GM15510 (cell line): ENCODE results near the gene TRAF3.

Experiments
- POLR2A ChIP-seq: IDR thresholded peaks from 3 replicates; pipeline ENCODE4 v1.6.1; 2011; ENCODE audit warnings: borderline replicate concordance; ENCODE audit not compliant: insufficient read length; ENCODE audit errors: extremely low read depth

The TRAF3 gene

DNA sequence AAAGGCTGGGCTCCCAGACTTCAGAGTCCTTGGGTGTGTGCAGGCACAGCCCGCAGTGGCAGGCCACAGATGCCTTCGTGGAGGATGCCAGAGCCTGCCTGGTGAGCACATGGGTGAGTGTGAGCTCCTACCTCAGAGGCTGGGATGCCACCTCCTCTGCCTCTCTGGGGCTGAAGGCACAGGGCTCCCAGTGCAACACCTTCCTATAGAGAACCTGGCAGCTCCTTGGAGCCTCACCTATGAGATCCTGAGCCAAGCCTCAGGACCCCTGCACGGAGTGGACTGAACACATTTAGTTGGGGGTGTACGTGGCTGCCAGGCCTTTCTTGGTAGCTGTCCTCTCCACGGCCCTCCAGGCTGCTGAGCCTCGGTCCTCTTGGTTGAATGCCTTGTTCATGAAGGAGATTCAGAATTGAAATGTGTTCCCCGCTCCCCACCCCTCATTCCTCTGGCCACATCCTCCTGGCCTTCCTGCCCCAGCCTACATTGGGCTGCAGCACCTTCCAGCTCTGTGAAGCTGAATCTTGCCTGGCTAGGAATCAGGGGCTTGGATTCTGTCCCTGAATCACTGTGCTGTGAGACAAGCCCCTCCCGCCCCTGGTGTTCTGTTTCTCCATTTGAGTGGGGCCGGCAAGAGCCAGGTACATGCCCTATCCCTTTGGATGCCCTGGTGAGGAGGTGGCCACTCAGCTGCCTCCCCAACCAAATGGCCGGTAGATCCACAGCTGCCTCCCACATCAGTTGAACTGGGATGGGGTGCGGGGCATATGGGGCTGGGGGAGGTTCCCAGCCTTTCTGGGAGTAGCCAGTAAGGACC, 38.7 kb upstream of the TRAF3 start:
- no peak for TF ChIP-seq POLR2A

DNA sequence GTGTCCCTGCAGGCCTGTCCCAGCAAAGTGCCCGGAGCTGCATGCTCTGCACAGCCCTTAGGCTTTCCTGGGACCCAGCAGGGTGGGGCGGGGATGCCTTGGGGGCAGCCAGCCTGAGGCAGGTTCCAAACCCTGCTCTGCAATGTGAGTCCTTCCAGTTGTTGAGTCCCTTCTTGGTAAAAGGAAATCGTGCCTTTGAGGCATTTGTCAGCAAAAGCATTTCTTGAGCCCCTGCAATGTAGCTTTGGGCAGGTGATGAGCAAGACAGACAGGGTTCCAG, 38.1 kb upstream of the TRAF3 start:
- no peak for TF ChIP-seq POLR2A

DNA sequence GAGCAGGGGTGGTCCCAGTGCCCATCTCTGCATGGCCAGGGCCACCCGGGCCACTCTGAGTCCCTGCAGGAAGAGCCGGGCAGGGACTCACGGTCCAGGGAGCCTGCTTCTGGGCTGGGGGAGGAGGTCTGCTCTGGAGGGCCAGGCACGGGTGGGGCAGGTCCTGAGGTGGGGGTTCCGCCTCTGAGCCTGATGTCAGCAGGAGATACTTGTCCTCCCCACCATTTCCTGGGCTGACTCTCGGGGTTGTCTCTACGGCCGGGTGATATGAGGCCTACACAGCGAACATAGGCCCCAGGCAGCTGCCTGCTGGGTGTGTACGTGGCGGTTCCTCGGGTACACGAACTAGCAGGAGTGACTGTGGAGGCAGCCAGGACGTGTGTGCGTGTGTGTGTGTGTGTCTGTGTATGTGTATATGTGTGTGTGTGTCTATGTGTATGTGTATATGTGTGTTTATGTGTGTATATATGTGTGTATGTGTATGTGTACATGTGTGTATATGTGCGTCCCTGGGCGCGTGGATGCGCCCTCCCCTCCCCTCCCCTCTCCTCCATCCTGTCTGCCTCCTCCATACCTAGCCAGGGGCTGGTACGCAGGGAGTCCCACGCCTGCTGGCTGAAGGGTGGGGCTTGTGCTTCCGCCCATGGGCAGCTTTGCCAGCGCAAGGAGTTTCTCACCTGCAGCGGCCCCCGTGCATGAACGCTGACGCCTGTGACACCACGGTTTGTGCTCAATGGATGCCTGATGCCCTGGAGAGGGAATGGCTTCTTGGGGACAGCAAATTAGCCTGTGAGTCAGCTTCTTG, 30.4 kb upstream of the TRAF3 start:
- TF ChIP-seq POLR2A = no peak

DNA sequence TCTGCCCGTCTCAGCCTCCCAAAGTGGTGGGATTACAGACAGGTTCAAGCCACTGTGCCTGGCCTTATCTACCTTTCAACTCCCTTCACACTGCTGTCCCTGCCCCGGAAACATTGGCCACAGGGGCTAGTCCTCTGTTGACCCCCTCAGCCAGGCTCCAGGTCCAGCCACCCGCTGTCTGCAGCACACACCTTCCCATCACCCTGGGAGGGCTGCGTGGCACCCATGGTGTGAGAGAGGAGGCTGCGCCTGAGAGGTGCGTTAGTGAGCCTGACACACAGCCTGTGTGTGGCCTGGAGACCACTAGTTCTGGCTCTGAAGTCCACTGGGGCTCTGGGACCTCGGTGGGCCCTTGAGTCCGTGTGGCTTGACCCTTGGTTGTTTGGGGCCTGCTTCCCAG, 28.4 kb upstream of the TRAF3 start:
- no peak for TF ChIP-seq POLR2A

- TF ChIP-seq POLR2A = no peak
Observed at GRCh38 chr14:102749393-102750305, 27.6 kb upstream of the TRAF3 start.

GRCh38 chr14:102750376-102750775, 26.9 kb upstream of the TRAF3 start:
- no peak for TF ChIP-seq POLR2A

DNA sequence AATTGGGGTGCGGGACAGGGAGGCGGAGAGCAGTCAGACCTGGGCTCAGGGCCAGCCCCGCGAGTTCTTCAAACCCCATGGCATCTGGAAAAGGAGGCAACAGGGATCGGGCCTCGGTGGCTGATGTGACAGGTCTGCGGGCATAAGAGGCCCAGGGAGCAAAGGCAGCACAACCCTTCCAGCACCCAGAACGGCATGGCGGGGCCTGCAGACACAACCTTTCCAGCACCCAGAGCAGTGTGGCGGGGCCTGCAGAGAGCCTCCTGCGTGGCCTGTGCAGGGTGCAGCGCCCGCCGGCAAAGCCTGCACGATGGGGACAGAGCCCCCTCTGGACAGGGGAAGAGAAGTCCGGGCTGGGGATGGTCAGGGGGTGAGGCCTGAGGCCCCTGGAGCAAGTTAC, 26.2 kb upstream of the TRAF3 start:
- TF ChIP-seq POLR2A = no peak

DNA sequence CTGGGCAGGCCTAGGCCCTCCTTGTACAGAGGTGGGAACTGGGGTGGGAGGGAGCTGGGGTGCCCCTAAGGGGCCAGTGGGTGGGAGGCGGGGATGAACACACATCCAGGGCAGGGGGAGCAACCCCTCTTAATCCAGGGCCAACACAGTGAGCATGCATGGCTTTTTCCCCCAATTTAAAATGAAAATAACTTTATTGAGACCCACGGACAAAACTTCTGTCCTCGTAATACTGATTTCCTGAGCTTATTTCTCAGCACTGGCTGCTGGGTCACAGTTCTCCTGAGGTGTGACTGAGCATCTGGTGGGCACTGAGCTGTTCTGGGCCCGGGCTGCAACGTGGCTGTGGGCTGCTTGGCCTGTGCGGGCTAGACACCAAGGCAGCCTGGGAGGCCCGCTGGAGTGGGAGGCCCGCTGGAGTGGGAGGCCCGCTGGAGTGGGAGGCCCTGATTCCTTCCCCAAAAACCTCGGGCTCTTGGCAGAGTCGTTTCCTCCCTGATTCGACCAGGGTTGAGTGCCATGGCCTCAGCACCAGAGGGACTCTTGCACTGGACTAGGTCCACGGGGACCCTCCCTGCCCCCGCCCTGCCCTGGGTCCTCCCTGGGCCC, 24.9 kb upstream of the TRAF3 start:
- TF ChIP-seq POLR2A = no peak

DNA sequence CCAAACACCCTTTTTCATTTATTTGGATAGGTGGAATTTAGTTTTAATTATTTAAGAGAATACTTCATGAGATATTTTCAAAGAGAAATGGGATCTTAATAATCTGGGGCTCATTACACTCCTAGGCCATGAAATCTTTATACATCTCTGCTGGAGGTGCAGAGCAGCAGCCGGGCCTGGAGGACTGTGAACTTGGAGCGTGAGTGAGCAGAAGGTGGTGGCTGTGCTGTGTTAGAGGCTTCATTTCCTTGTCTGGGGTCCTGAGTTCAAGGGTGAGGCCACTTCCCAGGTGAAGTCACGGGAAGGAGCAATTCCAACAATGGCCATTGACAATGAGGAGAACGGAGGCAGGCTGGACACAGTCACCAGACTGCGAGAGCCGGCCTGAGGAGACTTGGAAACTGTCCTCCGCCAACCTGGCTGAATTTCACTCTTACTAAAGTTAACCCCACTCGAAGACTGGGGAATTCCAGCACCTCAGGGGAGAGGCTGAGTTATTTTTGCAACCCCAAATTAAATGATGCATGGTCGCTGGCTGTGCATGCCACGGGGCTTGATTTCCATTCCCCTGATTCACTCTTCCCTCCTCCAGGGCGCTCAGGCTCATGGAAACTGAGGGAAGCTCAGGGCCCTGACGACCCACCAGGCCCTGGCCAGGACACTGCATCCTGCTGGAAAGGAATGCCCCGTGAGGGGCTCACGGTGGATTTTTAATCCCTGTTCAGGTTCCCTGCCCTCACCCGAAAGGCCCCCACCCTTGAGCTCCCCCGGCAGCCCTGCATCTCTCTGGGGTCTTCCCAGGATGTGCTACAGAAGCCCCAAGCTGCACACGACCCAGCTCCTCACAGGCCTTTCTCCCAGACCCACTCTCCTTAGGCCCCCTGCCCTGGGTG, 22.6 kb upstream of the TRAF3 start:
- TF ChIP-seq POLR2A = no peak

- no peak for TF ChIP-seq POLR2A
Observed at GRCh38 chr14:102757646-102758045, 19.6 kb upstream of the TRAF3 start.

GRCh38 chr14:102758087-102758486, 19.2 kb upstream of the TRAF3 start:
- no peak for TF ChIP-seq POLR2A

- no peak for TF ChIP-seq POLR2A
Observed at GRCh38 chr14:102759456-102760187, 17.6 kb upstream of the TRAF3 start.

DNA sequence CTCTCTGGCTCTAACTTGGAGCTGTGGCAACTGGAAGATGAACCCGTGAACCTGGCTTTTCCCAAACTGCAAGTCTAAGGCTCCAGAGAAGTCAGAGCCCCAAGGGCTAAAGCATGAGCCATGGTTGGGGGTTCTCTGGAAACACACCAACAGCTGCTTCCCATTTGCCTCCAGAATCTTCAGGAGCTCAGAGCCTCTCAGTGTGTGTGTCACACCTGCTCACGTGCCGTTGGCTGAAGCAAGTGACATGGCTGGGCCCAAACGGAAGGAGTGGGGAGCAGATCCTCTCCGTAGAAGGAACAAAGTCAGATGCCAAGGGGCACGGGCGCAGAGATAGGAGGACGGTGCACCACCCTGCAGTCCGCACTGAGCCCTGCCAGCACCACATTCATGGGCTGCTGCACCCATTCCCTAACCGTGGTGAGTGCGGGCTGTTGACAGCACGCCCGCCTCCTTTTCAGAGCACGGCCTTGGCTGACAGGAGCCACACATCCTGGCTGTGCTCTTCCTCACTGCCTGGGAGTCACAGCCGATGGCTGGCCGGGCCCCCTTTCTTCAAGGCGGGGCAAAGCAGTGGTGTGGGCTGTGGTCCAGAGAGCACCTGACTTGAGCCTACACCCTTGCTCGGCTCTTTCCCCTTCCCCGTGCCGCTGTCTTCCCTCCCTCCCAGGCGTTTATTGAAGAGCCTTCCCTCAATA, 16.6 kb upstream of the TRAF3 start:
- no peak for TF ChIP-seq POLR2A

GRCh38 chr14:102761206-102761605, 16.0 kb upstream of the TRAF3 start:
- TF ChIP-seq POLR2A = no peak
